Measurements from ENCODE around the gene GPR141. TPM values are rescaled to one million over a fixed set of nuclear protein-coding genes. Genes with fewer than 3 reads are reported as not detected.

Gene GPR141
- total RNA-seq, 3 donors from 2014 or later = 0.30 TPM; not detected in 2

GRCh38 chr7:37732888-37733287 is 49.3 kb downstream of the GPR141 start:
- no peak overlapping the region for H3K4me3 Mint-ChIP-seq
- peaks cover under 1% of the 10 kb centered on the region for H3K4me1 Mint-ChIP-seq (ENCODE audit: low read depth)
- H3K9me3 Mint-ChIP-seq = no peaks in the 10 kb centered on the region
- no peaks in the 10 kb centered on the region for H3K36me3 Mint-ChIP-seq (ENCODE audit: insufficient read depth)
- ATAC-seq (no peak), DNase-seq (no peak)
- peaks cover 13% of the 10 kb centered on the region for H3K27me3 Mint-ChIP-seq (ENCODE audit: low read depth)

GRCh38 chr7:37735196-37735595 is 51.6 kb downstream of the GPR141 start:
- no peak overlapping the region for H3K4me3 Mint-ChIP-seq
- ATAC-seq = no peak
- no peak for DNase-seq
- peaks cover 13% of the 10 kb centered on the region for H3K27me3 Mint-ChIP-seq (ENCODE audit: low read depth)
- H3K4me1 Mint-ChIP-seq (ENCODE audit: low read depth) = no peaks in the 10 kb centered on the region
- H3K36me3 Mint-ChIP-seq (ENCODE audit: insufficient read depth) = no peaks in the 10 kb centered on the region
- no peaks in the 10 kb centered on the region for H3K9me3 Mint-ChIP-seq

DNA sequence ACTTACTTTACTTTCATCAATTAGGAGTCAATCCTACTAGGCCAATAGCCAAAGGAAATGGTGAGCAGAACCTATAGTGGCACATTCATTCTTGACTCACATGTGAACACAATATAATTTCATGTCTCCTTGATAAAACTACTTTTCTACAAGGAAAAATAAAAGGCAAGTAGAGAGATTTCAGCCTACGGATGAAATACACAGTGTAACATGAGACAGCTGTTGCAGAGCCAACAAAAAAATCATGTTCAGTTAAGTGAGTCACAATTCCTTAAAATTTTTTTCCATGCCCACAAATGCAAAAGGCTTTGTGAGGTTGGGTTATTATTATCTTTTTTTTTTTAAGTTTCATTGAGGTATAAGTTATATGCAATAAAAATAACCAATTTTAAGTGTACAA is 54.8 kb downstream of the GPR141 start:
- no peaks in the 10 kb centered on the region for H3K4me1 Mint-ChIP-seq (ENCODE audit: low read depth)
- DNase-seq = no peak
- no peak for ATAC-seq
- no peak overlapping the region for H3K4me3 Mint-ChIP-seq
- H3K27me3 Mint-ChIP-seq (ENCODE audit: low read depth) = no peaks in the 10 kb centered on the region
- no peaks in the 10 kb centered on the region for H3K36me3 Mint-ChIP-seq (ENCODE audit: insufficient read depth)
- H3K9me3 Mint-ChIP-seq = no peaks in the 10 kb centered on the region

DNA sequence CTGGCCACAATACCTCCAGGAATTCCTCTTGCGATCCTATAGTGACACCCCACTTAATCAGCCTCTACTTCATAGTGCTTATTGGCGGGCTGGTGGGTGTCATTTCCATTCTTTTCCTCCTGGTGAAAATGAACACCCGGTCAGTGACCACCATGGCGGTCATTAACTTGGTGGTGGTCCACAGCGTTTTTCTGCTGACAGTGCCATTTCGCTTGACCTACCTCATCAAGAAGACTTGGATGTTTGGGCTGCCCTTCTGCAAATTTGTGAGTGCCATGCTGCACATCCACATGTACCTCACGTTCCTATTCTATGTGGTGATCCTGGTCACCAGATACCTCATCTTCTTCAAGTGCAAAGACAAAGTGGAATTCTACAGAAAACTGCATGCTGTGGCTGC is 56.8 kb downstream of the GPR141 start:
- Mint-ChIP-seq H3K27me3 (ENCODE audit: low read depth) (no peaks in the 10 kb centered on the region), H3K36me3 (ENCODE audit: insufficient read depth) (no peaks in the 10 kb centered on the region), H3K9me3 (no peaks in the 10 kb centered on the region), H3K4me1 (ENCODE audit: low read depth) (no peaks in the 10 kb centered on the region), H3K4me3 (no peak overlapping the region)
- ATAC-seq (no peak), DNase-seq (no peak)

DNA sequence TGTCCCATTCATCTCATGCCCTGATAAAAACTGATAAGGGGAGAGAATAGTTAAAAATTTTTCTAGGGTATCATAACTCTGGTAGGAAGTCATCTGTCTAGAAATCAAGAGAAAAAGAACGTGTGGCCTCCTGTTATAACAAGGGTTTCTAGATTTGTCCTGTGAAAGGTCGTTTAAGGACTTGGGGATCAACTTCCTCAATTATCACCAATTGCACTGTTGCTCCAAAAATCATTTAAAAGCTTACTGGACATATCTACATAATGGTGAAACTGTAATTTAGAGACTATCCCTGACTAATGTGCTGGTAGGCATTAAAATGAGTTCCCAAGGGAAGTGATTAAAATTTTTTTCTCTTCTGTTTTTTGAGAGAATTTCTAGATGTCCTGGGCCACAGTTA is 58.2 kb downstream of the GPR141 start:
- H3K4me3 Mint-ChIP-seq = no peak overlapping the region
- H3K36me3 Mint-ChIP-seq (ENCODE audit: insufficient read depth) = no peaks in the 10 kb centered on the region
- DNase-seq = no peak
- no peaks in the 10 kb centered on the region for H3K27me3 Mint-ChIP-seq (ENCODE audit: low read depth)
- no peaks in the 10 kb centered on the region for H3K4me1 Mint-ChIP-seq (ENCODE audit: low read depth)
- H3K9me3 Mint-ChIP-seq = no peaks in the 10 kb centered on the region
- ATAC-seq = no peak

DNA sequence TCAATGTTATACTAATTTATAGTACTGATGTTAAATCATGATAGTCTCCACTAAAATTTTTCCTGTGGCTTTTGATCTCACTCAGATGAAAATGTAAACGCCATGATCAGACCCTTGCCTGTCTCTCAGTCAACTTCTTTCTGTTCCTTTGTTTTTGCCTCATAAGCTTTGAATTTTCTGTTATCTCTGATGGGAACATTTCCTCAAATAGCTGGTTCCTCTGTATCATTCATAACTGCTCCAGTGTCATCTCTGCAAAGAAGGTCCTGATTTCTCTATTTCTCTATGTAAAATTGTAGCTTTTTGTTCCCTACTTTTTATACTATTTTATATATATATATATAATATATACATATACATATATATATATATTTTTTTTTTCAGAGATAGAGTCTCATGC is 67.5 kb downstream of the GPR141 start:
- H3K9me3 Mint-ChIP-seq = no peaks in the 10 kb centered on the region
- H3K27me3 Mint-ChIP-seq (ENCODE audit: low read depth) = peaks cover 1% of the 10 kb centered on the region
- DNase-seq (no peak), ATAC-seq (no peak)
- no peaks in the 10 kb centered on the region for H3K36me3 Mint-ChIP-seq (ENCODE audit: insufficient read depth)
- H3K4me1 Mint-ChIP-seq (ENCODE audit: low read depth) = no peaks in the 10 kb centered on the region
- no peak overlapping the region for H3K4me3 Mint-ChIP-seq

GRCh38 chr7:37753398-37754050 is 70.0 kb downstream of the GPR141 start:
- Mint-ChIP-seq H3K36me3 (ENCODE audit: insufficient read depth) (no peaks in the 10 kb centered on the region), H3K4me1 (ENCODE audit: low read depth) (no peaks in the 10 kb centered on the region), H3K9me3 (no peaks in the 10 kb centered on the region), H3K4me3 (no peak overlapping the region), H3K27me3 (ENCODE audit: low read depth) (peaks cover 1% of the 10 kb centered on the region)
- no peak for DNase-seq
- no peak for ATAC-seq

GRCh38 chr7:37756797-37757551 is 73.4 kb downstream of the GPR141 start:
- no peaks in the 10 kb centered on the region for H3K9me3 Mint-ChIP-seq
- peaks cover 5% of the 10 kb centered on the region for H3K27me3 Mint-ChIP-seq (ENCODE audit: low read depth)
- no peaks in the 10 kb centered on the region for H3K36me3 Mint-ChIP-seq (ENCODE audit: insufficient read depth)
- H3K4me3 Mint-ChIP-seq = no peak overlapping the region
- no peak for ATAC-seq
- DNase-seq = no peak
- H3K4me1 Mint-ChIP-seq (ENCODE audit: low read depth) = no peaks in the 10 kb centered on the region

- H3K4me1 Mint-ChIP-seq (ENCODE audit: low read depth) = no peaks in the 10 kb centered on the region
- H3K36me3 Mint-ChIP-seq (ENCODE audit: insufficient read depth) = no peaks in the 10 kb centered on the region
- H3K4me3 Mint-ChIP-seq = no peak overlapping the region
- DNase-seq (no peak), ATAC-seq (no peak)
- no peaks in the 10 kb centered on the region for H3K9me3 Mint-ChIP-seq
- peaks cover 5% of the 10 kb centered on the region for H3K27me3 Mint-ChIP-seq (ENCODE audit: low read depth)
Measured at GRCh38 chr7:37757563-37757962, 74.0 kb downstream of the GPR141 start.

GRCh38 chr7:37758501-37759045 is 75.0 kb downstream of the GPR141 start:
- Mint-ChIP-seq H3K4me1 (ENCODE audit: low read depth) (no peaks in the 10 kb centered on the region), H3K27me3 (ENCODE audit: low read depth) (peaks cover 5% of the 10 kb centered on the region), H3K9me3 (no peaks in the 10 kb centered on the region), H3K36me3 (ENCODE audit: insufficient read depth) (no peaks in the 10 kb centered on the region), H3K4me3 (no peak overlapping the region)
- DNase-seq (no peak), ATAC-seq (no peak)

DNA sequence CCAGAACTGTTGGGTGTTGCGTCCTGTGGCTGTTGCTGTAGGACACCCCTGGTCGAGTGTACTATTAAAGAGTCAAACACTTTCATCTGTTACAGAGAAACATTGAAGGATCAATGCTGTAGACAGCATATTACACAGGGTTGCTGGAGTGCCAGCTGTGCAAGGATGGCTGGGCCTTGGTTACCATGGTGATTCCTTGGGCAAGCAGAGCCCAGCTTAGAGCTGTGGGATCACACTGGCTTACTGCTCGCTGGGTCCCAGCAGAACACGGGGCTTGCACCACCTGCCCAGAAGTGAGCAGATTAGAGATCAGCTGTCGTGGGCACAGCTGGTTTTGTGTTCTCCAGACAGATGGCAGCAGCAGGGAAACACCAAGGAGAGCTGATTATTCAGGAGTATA is 76.0 kb downstream of the GPR141 start:
- H3K4me3 Mint-ChIP-seq = no peak overlapping the region
- peaks cover 5% of the 10 kb centered on the region for H3K27me3 Mint-ChIP-seq (ENCODE audit: low read depth)
- no peaks in the 10 kb centered on the region for H3K36me3 Mint-ChIP-seq (ENCODE audit: insufficient read depth)
- no peaks in the 10 kb centered on the region for H3K4me1 Mint-ChIP-seq (ENCODE audit: low read depth)
- DNase-seq = no peak
- peaks cover 3% of the 10 kb centered on the region for H3K9me3 Mint-ChIP-seq
- ATAC-seq = no peak

GRCh38 chr7:37765421-37765829 is 81.9 kb downstream of the GPR141 start:
- Mint-ChIP-seq H3K27me3 (ENCODE audit: low read depth) (peaks cover 3% of the 10 kb centered on the region), H3K4me1 (ENCODE audit: low read depth) (no peaks in the 10 kb centered on the region), H3K9me3 (peaks cover 3% of the 10 kb centered on the region), H3K4me3 (no peak overlapping the region), H3K36me3 (ENCODE audit: insufficient read depth) (no peaks in the 10 kb centered on the region)
- ATAC-seq (no peak), DNase-seq (no peak)

GRCh38 chr7:37765872-37766525 is 82.4 kb downstream of the GPR141 start:
- Mint-ChIP-seq H3K4me3 (no peak overlapping the region), H3K36me3 (ENCODE audit: insufficient read depth) (no peaks in the 10 kb centered on the region), H3K27me3 (ENCODE audit: low read depth) (peaks cover under 1% of the 10 kb centered on the region), H3K4me1 (ENCODE audit: low read depth) (no peaks in the 10 kb centered on the region), H3K9me3 (peaks cover 3% of the 10 kb centered on the region)
- no peak for DNase-seq
- no peak for ATAC-seq

- Mint-ChIP-seq H3K9me3 (peaks cover 4% of the 10 kb centered on the region), H3K36me3 (ENCODE audit: insufficient read depth) (no peaks in the 10 kb centered on the region), H3K4me1 (ENCODE audit: low read depth) (no peaks in the 10 kb centered on the region), H3K27me3 (ENCODE audit: low read depth) (no peaks in the 10 kb centered on the region), H3K4me3 (no peak overlapping the region)
- DNase-seq (no peak), ATAC-seq (no peak)
Measured at GRCh38 chr7:37768611-37769010, 85.0 kb downstream of the GPR141 start.

DNA sequence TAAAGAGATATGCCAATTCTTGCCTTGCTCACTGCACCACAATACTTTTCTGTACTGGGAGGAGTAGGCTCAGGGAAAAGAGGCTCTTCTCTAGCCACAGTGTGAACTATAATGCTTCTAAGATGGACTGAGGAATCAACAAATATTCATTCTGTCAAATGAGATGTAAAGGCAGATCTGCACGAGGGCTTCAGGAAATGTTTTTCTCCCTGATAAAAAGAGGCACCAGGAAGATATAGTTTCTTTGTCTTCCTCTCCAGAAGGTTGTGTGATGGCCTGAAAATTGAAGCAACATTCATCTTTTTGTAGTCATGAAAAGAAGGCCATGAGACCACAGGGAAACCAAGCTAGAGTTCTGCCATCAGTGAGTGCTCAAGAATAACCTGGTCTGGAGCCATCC is 85.7 kb downstream of the GPR141 start:
- no peak for DNase-seq
- H3K36me3 Mint-ChIP-seq (ENCODE audit: insufficient read depth) = no peaks in the 10 kb centered on the region
- H3K4me1 Mint-ChIP-seq (ENCODE audit: low read depth) = no peaks in the 10 kb centered on the region
- no peak for ATAC-seq
- peaks cover 7% of the 10 kb centered on the region for H3K9me3 Mint-ChIP-seq
- peaks cover 2% of the 10 kb centered on the region for H3K27me3 Mint-ChIP-seq (ENCODE audit: low read depth)
- no peak overlapping the region for H3K4me3 Mint-ChIP-seq

Measured in activated T-cell treated with anti-CD3 and anti-CD28 coated beads, Interleukin-2, amount 50 U/mL, for 4 hours (primary cell).